Ovary (tissue), 3 donors: ENCODE results near the gene NF1.

Source experiments
- POLR2A ChIP-seq: fragments of 450-650 bp; IDR thresholded peaks from one replicate; pipeline ENCODE4 v1.6.1; 2017; ENCODE audit warnings: antibody characterized with exemption, mild to moderate bottlenecking, moderate library complexity
- TF ChIP-seq, protein P1 (sequence below), 3 donors: fragments of 450-650 bp in 2 of 3; fragments of 200-600 bp in 1 of 3; IDR thresholded peaks; one replicate each; pipeline versions ENCODE4 v1.5.1 to v1.8.0; 2016 to 2022; ENCODE audit warnings: antibody characterized with exemption in 3 of 3, mild to moderate bottlenecking in 1 of 3
- donor health status: DM: no; HTN: no; CAD: no.

- TF ChIP-seq POLR2A = no peak
- TF ChIP-seq, protein P1, sequence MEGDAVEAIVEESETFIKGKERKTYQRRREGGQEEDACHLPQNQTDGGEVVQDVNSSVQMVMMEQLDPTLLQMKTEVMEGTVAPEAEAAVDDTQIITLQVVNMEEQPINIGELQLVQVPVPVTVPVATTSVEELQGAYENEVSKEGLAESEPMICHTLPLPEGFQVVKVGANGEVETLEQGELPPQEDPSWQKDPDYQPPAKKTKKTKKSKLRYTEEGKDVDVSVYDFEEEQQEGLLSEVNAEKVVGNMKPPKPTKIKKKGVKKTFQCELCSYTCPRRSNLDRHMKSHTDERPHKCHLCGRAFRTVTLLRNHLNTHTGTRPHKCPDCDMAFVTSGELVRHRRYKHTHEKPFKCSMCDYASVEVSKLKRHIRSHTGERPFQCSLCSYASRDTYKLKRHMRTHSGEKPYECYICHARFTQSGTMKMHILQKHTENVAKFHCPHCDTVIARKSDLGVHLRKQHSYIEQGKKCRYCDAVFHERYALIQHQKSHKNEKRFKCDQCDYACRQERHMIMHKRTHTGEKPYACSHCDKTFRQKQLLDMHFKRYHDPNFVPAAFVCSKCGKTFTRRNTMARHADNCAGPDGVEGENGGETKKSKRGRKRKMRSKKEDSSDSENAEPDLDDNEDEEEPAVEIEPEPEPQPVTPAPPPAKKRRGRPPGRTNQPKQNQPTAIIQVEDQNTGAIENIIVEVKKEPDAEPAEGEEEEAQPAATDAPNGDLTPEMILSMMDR (IDR thresholded peaks at IDR 0.05) = no peak
Observed at GRCh38 chr17:31202968-31203367, 108.2 kb downstream of the NF1 start.
